Stimulated activated CD4-positive, alpha-beta T cell treated with anti-CD3 and anti-CD28 coated beads, Interleukin-12 subunit alpha, Interleukin-12 subunit beta, amount 100 ng/mL, for 48 hours (primary cell): ENCODE results near the gene HRNR.

Source experiments
- DNase-seq, 3 donors: peaks; one replicate each; pipeline ENCODE4 v3.0.0-alpha.2; 2020; ENCODE audit warnings: low read depth in 2 of 3, low spot score in 1 of 3

Gene HRNR

DNA sequence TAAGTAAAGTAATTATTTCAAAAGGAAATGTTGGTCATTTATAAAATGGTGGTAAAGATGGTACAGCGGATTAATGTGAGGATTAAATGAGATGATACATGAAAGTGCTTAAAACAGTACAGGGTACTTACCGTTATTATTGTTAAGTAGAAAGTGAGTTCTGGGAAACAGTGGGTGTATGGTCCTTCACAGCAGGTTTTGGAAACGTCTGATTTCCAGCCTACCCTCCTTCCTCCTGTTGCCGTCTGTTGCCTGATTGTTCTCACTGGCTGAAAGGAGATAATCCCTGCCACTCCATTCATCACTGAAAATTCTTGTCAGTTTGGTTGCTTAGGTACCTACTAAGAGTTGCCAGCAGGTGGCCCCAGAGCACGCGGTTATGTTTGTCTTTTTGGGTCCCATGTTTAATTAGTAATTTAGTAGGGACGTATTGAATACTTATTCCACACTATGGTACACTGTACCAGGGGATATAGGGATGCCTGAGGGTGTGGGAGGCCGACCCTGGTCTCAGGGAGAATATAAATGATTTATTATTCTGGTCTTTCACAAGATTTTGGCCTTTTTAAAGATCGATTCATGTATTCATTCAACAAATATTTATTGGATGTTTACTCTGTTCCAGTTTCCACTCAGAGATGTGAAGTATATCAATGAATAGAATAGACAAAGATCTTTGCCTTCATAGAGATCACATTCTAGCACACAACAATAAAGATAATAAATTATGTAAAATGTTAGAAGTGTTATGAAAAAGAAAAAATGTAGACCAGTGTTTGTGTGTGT, 34.1 kb downstream of the HRNR start:
- peak; percentile 48 to 66 (median 58) for DNase-seq

DNA sequence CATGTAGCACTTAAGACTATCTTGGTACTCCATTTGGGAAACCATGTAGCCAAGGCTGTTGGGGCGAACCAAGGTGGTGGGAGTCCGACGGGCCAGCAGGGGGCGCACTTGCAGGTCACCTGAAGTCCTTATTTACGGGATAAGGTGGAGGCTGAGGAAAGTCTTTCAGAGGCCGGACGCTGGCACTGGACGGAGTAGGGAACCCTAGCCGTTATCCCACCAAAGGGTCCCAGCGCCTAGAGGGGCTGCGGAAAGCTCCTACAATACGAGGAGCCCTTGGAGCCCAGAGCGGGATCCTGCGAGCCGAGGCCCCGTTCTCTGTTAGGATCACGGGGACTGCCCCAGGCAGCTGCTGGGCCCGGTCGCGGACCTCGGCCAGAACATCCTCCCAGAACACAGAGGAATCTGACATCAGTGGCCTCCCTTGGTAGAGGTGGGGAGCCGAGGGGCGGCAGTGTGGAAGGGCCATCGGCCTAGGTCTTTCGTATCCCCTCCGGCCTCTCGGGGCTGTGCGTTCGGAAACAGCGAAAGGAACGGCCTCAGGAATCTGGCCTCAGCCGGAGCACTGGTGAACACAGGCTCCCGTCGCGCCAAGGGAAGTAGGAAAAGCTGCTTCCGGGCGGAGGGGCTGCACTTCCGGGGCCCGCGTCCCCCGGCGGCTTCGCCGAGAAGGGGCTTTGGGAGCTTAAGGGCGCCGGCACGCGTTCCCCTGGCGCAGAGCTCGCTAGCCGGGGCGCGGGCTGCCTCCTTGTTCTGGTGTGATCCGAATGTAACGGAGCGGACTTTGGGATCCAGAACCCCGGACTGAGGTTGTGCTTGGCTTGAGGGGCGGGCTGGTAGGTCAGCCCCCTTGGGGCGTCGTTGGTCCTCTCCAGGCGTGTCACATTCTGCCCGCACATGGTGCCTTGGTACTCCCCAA, 35.1 kb downstream of the HRNR start:
- DNase-seq = peak; percentile 55 to 74 (median 74)

DNA sequence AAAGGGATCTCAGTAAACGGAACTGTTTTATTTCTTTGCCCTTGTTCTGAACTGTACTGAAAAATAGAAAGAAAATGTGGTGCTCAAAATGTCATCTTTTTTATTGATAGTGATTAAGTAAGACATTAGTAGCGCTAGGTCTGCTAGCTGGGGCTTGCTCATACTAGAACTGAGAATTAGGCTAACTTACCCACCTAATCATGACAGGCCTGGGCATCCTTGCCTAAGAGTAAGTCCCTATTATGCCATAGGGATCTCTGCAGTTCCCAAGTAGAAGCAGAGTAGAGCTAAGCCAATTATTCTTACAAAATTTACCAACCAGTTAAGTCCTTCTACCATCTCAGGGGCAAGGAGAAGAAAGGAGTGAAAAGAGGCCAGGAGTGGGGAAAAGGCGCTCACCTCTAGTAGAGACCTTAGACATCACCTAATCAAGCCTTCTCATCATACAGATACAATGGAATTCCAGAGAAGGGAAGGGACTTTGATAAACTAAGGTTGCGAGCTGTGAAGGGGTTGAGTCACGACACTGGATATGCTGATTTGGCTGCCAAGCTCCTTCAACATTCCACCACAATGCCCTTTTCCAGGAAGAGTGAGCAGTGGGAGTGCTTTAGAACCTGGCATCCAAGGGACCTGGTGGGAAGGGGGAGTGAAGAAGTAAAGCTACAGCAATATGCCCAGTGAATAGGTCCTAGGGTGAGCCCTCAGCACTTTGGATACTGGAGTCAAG, 37.3 kb downstream of the HRNR start:
- DNase-seq = no peak

DNA sequence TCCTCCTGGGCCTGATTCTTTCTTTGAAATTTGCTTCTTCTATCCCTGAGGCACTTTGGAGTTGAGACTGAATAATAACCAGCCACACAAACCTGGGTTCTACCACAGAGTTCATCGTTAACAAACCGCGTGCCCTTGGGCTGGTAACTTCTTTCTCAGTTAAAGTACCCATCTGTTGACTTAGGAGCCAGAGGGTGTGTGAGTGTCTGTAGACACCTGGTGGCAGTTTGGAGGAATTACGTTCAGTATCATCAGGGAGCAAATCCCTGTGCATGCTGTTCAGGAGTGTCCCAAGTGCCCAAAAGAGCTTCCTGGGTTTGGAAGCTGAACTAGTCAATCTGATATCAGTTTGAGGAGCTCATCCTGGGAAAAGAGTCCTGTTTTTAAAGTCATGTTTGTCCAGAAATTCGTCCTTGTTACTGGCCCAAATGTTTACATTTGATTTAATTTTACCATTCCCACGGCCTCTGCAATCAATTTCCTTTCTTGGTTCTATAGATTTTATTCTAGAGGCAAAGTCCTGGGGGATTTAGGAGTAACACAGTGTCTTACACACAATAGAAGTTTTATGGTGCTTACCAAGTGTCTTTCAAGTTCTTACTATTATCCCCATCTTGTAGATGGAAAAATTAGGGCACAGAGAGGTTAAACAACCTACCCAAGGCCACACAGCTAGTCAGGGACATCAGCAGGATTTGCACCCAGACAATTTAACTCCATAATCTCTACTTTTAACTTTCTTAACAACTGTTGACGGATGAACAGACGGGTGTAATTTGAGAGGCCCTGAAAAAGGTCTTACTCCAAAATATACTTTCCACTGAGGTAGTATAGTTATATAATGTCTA, 38.2 kb downstream of the HRNR start:
- peak; percentile 5 to 26 (median 9) for DNase-seq

DNA sequence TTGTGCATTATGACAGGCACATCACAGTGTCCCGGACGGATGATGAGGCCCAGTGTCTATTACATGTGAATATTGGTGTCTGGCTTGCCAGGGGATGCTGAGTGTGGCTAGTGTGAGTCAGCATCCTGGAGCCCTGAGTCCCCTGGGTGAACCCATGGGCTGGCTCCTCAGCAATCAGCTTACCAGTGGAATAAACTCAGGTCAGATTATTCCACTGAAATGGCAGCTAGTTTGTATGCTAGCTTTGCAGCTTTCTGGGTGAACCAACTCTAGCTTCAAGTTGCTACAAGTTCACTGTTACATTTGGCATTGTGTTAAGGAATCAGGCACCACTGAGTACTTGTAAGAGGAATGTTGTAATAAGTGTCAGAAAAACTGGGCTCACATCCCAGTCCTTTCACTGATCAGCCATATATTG, 41.0 kb downstream of the HRNR start:
- no peak for DNase-seq

DNA sequence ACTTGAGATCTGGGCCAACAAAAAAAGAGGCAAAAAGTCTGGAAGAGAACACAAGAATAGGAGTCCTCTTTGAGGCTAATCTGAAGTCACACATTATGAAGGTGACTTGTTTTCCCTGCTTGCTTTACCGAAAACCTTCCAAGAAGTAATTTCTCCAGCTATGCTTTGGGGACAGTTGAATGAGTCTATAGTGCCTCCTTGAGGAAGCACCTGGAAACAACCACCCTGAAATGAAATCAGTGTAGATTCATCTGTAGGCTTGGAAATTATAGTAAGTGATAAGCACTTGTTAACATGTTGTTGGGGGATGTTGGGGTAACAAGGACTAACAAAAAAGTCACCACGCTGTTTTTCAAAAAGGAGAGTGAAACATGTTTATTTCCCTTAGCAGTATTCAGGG, 41.6 kb downstream of the HRNR start:
- no peak for DNase-seq

DNA sequence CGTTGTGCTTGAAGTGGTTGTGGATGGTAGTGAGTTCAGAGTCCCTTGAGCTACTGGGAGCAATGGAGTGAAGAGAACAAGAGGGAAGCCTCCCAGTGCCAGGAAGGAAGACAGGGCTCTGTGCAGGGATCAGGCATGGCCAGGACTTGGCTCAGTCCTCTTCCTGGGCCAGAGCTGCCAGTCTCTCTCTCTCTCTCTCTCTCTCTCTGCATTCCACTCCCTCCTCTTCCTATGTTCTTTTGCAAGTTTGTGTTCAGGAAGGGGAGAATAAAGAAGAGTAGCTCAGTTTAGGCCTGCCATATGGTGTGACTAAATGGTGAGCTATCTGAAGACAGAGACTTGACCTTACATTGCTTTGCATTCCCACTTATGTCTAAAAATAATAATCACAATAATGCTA, 44.4 kb downstream of the HRNR start:
- DNase-seq = no peak

DNA sequence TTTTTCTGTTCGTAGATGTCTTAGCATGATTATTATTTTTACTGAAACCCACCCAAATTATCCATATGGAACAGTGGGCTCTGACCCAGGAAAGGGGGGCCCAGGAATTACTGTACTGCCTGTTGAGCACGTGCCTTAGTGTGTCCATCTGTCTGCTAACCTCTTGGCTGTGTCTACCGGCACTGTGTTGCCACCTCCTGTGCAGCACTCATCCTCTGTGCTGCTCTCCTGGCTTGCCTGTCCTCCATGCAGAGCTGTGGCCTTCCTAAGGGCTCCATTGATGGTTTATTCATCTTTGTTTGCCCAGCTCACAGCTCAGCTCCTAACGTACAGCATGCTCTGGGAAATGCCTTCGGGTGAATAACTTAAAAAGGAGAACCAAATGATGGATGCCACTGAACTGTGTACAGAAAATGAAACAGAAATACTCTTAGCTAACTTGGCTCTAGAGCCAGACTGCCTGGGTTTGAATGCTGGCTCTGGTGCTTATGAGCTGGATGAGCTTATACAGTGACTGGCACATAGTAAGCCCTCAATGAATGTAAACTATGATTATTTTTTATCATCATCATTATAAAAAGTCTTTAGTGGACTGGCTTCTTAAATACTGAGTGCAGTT, 53.6 kb downstream of the HRNR start:
- DNase-seq = no peak

DNA sequence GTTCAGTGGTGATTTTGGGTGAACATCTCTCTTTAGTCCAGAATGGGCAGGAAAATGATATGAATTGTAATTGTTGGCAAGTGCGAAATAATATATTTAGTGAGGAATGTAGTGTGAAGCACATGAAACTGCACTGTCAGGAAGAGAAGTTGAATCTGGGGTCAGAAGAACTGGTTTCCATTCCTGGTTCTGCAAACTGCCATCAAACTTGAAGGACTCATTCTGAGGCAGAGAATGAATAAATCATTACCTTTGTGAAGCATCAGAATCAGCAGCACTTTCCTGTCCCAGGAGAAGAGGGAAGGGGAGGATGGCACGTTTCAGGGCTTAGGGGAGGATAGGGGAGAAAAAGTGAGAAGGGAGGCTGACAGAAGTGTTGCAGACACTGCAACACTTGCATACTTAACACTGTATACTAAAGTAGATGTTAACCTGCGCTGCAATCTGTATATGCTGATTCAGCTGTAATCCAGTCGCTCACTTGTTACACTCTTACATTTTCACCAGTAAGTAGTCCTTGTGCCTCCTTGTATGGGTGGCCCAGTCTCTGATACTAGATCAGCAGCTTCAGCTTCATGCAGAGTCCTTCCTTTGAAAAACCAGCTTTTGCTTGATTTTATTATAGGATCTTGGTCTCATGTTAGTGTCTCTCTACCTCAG, 54.5 kb downstream of the HRNR start:
- no peak for DNase-seq

DNA sequence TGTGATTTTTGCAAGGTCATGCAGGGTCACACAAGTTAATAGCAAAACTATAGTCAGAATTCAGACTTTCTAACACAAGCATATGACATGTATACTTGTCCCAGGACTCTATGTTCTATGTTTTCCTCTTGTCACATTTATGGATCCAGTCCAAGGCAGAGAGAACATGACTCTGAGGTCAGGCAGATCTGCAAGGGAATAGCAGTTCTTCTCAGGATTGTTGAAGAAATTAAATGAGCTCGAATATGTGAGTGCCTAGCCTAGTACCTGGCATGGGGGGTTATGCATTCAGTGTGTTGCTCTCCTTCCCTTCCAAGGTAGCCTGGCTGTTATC, 55.5 kb downstream of the HRNR start:
- DNase-seq = no peak

DNA sequence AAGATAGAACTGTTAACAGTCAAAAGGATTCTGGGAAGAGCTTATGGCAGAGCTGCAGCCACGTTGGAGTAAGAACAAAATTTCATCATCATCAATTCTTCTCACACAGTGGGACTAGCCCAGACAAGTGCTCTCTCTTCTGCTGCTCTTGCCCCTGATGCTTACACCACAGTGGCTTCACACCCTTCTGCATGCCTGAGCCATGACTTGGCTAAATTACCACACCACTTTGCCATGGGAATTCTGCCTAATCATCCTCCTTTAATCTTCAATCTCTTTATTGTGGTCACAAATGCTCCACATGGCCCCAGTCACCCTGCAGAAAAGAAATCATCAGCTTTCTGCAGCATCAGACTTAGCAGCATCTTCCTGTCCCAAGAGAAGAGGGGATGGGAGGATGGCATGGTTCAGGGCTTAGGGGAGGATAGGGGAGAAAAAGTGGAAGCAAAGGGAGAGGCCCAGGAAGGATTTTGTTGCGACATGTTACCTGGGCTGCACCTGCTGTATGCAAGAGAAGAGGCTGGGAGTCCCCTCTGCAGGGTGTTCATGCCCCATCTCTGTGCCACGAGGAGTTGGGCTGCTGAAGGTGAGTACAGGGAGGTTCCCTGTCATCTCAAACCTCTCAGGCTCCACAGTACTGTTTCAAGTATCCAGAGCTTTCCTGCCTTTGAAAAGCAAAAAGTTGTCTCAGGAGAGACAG, 56.0 kb downstream of the HRNR start:
- DNase-seq = no peak

DNA sequence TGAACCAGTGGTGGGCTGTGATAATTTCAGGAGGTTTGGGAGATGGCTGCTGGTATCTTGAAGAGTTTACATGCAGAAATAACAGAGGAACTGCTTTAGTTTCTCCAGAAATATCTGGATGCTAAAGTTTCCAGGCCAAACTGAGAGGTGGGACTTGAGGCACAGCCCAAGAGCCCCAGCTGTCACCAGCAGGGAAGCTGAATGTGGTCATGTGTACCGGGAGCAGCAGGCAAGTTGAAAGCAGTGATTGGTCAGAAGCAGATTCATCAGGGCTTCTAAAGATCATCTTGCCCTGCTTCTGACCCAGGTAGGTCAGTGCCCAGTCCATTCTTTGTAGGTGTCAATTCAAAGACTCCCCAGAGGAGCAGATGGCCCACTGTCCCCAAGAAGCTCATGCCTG, 57.0 kb downstream of the HRNR start:
- no peak for DNase-seq

DNA sequence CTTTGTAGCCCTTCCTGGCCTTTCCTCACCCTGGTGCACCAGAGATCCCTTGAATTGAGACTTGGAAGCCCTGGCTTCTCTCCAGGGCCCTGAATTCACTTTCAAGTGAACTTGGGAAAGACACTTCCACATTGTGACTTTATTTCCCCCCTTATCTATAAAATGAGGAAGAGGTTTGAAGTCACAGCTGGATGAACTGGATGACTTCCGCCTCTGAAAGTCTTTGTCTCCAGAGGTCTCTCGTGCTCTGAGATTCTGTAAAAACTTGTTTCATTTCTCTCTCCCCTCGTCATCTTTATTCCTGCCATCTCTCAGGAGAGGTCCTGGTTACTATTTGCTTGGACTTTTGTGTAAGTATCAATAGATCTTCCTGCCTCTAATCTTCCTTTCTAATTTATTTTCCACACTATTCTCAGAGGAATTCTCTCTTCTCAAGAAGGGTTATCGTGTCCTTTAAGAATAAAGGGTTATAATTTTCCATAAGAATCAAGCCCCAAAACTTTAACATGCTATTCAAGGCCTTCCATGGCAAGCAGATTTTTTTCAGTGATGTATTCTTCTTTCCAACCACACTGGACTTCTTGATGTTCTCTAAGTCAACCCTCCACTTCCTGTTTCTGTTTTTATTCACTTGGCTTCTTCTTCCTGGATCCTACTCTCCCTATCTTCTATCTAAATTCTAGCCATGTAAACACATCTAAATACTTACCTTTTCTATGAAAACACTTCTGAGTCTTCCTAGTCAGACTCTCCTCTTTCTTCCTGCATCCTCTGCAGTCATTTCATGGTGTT, 58.5 kb downstream of the HRNR start:
- no peak for DNase-seq

DNA sequence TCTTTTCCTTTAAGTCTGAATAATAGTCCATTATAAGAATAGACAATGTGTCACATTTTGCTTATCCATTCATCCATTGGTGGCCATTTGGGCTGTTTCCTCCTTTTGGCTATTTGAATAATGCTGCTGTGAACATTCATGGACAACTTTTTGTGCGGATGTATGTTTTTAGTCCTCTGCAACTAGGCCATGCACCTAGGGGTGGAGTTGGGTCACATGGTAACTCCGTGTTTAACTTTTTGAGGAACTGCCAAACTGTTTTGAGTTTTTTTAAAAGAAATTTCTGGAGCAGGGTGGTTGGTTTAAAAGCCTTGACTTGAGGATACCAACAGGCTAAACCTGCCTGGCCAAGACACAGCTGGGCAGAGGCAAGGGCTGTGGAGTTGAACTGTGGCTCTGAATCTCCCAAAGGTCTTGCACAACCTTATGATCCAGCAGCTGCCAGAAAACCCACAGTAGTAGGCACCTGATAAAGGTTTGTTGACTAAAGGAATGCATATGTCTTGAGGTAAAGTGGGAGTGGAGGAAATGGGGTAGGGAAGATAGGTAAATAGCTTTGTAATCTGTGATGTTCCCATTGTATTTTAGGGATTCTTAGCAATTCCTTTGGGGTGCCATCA, 59.4 kb downstream of the HRNR start:
- no peak for DNase-seq

DNA sequence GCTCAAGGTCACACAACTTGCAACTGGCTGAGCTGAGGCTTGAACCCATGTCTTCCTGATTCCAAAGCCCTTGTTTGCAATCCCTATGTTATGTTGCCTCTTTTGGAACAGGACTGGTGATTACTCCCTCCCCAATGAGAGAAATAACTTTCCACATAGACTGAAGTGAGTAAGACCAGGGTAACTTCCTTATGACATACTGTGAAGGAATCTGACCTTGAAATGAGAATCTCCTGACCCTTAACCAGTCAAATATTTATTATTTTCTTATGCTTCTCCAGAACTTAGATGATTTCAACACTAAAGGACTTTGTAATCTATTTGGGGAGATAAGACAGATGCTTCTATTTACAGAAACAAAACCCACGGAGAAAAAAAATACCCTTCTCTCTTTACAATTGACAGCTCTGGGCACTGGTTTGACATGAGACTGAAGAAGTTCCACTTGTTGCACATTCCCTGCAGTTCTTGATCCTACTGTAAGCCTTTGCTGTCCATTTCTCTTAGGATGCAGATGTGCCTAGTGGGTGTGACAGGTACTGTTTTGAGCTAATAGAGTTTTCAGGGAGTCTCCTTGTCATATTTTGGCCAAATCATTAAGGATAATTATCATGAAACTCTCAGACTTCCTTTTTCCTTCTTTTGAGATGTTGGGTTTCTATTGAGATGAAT, 61.1 kb downstream of the HRNR start:
- DNase-seq = no peak
